Coronary artery (tissue), 2 donors: Measurements from ENCODE around the gene DPYD.

ENCODE experiments used
- DNase-seq: peaks from one replicate; pipeline ENCODE4 v3.0.0-alpha.2; 2017; ENCODE audit warnings: low spot score
- H3K27ac ChIP-seq, 2 donors: fragments of 200-600 bp; sonication (generic); one replicate each; pipeline ENCODE4 v1.5.1; 2016 to 2019
- H3K4me3 ChIP-seq: fragments of 200-600 bp; sonication (generic); 2 replicates; pipeline ENCODE4 v1.5.1; 2016; ENCODE audit warnings: mild to moderate bottlenecking, moderate library complexity
- CTCF ChIP-seq: fragments of 200-600 bp; sonication (generic); IDR thresholded peaks from one replicate; pipeline ENCODE4 v1.5.1; 2019; ENCODE audit warnings: antibody characterized with exemption

Gene DPYD

GRCh38 chr1:97192872-97193572, 727.8 kb downstream of the DPYD start:
- H3K27ac ChIP-seq: no peak overlapping the region
- TF ChIP-seq CTCF: no peak
- H3K4me3 ChIP-seq: no peak overlapping the region
- DNase-seq: no peak

GRCh38 chr1:97190326-97190725, 730.5 kb downstream of the DPYD start:
- TF ChIP-seq CTCF: no peak

GRCh38 chr1:97186381-97186780, 734.5 kb downstream of the DPYD start:
- Histone ChIP-seq H3K27ac (no peak overlapping the region), H3K4me3 (no peak overlapping the region)
- no peak for DNase-seq
- TF ChIP-seq CTCF: no peak

More at GRCh38 chr1:97190326-97190725, 730.5 kb downstream of the DPYD start:
- Histone ChIP-seq H3K4me3 (no peak overlapping the region), H3K27ac (no peak overlapping the region)
- DNase-seq: no peak

- Histone ChIP-seq H3K4me3 (no peak overlapping the region), H3K27ac (no peak overlapping the region)
- no peak for DNase-seq
- TF ChIP-seq CTCF: no peak
These were observed 746.7 kb downstream of the DPYD start for GRCh38 chr1:97174039-97174704.

GRCh38 chr1:97170300-97170699, 750.5 kb downstream of the DPYD start:
- no peak for DNase-seq
- Histone ChIP-seq H3K4me3 (no peak overlapping the region), H3K27ac (no peak overlapping the region)
- TF ChIP-seq CTCF: no peak

- Histone ChIP-seq H3K27ac (no peak overlapping the region), H3K4me3 (no peak overlapping the region)
- TF ChIP-seq CTCF: no peak
- no peak for DNase-seq
These were observed 752.8 kb downstream of the DPYD start for GRCh38 chr1:97168056-97168455.

GRCh38 chr1:97167246-97167645, 753.6 kb downstream of the DPYD start:
- H3K27ac ChIP-seq: no peak overlapping the region

More at GRCh38 chr1:97167246-97167645, 753.6 kb downstream of the DPYD start:
- no peak overlapping the region for H3K4me3 ChIP-seq
- DNase-seq: no peak
- no peak for TF ChIP-seq CTCF
